Erythroblast (primary cell): ENCODE data around the gene CACFD1.

Source experiments
- GATA1 ChIP-seq: IDR thresholded peaks from 2 replicates; pipeline ENCODE4 v1.6.1; 2011; ENCODE audit warnings: low read depth, mild to moderate bottlenecking, control low read depth, low read length, moderate library complexity
- POLR2A ChIP-seq: IDR thresholded peaks from 2 replicates; pipeline ENCODE4 v1.6.1; 2011; ENCODE audit warnings: mild to moderate bottlenecking, low read length

DNA sequence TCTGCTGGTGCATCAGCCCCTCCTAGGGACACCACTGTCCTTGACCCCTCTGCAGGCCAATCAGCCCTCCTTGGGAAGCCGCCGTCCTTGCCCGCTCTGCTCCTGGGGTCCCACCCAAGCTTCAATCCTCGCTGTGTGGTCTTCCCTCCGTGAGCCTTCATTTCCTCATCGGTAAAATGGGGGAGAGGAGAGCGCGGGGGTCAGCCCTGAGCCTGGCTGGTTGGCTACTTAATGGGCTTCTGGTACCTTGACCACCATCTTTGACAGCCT is 31.8 kb downstream of the CACFD1 start:
- TF ChIP-seq POLR2A: no peak
- TF ChIP-seq GATA1: no peak
